ENCODE data around the gene MICB. TPM values are rescaled to one million over a fixed set of nuclear protein-coding genes. Genes with fewer than 3 reads are reported as not detected.
"Not testable (repeated sequence)": the region's sequence is repeated elsewhere in the genome, so short reads cannot be mapped to it uniquely, and the experiment has no call there.

The MICB gene
- polyA plus RNA-seq, 1 experiment = 23.4 TPM

- POLR2A ChIA-PET = interaction anchor here (0.5 to 0.6 kb wide), 2 partner anchors 79 to 380 kb away, joined by 16 to 22 read pairs; no protein-coding TSS in a partner anchor
- Histone ChIP-seq H3K36me3 (ENCODE audit: control insufficient read depth, insufficient read depth, low read length) (peaks cover 3% of the 10 kb centered on the region; the same call in 1 of the 2 replicates), H3K27me3 (ENCODE audit: control insufficient read depth, insufficient read depth, low read length) (no peaks in the 10 kb centered on the region), H3K4me3 (ENCODE audit: low read depth, low read length) (peak overlapping the region; percentile 50)
- TF ChIP-seq CTCF (IDR thresholded peaks at IDR 0.05; ENCODE audit: insufficient read depth, low read depth, low read length) = no peak
- CTCF ChIA-PET = interaction anchor here (0.5 to 17.0 kb wide), 13 partner anchors 11 to 404 kb away, joined by 3 to 433 read pairs (median 3); partner anchors contain the start of genes LST1, LTB, NCR3 and TNF
- no peak for DNase-seq (ENCODE audit: low read depth)
Measured at GRCh38 chr6:31547727-31548543, 50.0 kb downstream of the MICB start.

GRCh38 chr6:31548544-31548873, 50.6 kb downstream of the MICB start:
- peak overlapping the region; percentile 50; the same call in 1 of the 2 replicates for H3K4me3 ChIP-seq (ENCODE audit: low read depth, low read length)
- ChIA-PET POLR2A (interaction anchor here (0.5 kb wide), 1 partner anchor 380 kb away, joined by 16 read pairs; no protein-coding TSS in a partner anchor), CTCF (interaction anchor here (1.2 to 17.0 kb wide), 5 partner anchors 11 to 61 kb away, joined by 3 to 433 read pairs (median 15); partner anchors contain the start of genes LST1, LTB, NCR3 and TNF)
- no peaks in the 10 kb centered on the region for H3K27me3 ChIP-seq (ENCODE audit: control insufficient read depth, insufficient read depth, low read length)
- TF ChIP-seq CTCF (IDR thresholded peaks at IDR 0.05; ENCODE audit: insufficient read depth, low read depth, low read length) = no peak
- no peak for DNase-seq (ENCODE audit: low read depth)
- peaks cover 3% of the 10 kb centered on the region; the same call in 1 of the 2 replicates for H3K36me3 ChIP-seq (ENCODE audit: control insufficient read depth, insufficient read depth, low read length)

GRCh38 chr6:31551371-31551770, 53.4 kb downstream of the MICB start:
- H3K4me3 ChIP-seq (ENCODE audit: low read depth, low read length); H3K27me3 ChIP-seq (ENCODE audit: control insufficient read depth, insufficient read depth, low read length); POLR2A ChIA-PET; DNase-seq (ENCODE audit: low read depth); H3K36me3 ChIP-seq (ENCODE audit: control insufficient read depth, insufficient read depth, low read length): not testable (repeated sequence)
- peak; percentile 34; the same call in 1 of the 2 replicates for TF ChIP-seq CTCF (IDR thresholded peaks at IDR 0.05; ENCODE audit: insufficient read depth, low read depth, low read length)
- CTCF ChIA-PET = interaction anchor here (0.9 to 17.0 kb wide), 9 partner anchors 10 to 112 kb away, joined by 3 to 433 read pairs (median 3); partner anchors contain the start of genes LST1, LTB, NCR3 and TNF

- CTCF ChIA-PET = interaction anchor here (0.7 to 1.1 kb wide), 2 partner anchors 24 to 25 kb away, joined by 3 to 4 read pairs; no protein-coding TSS in a partner anchor
- TF ChIP-seq CTCF (IDR thresholded peaks at IDR 0.05; ENCODE audit: insufficient read depth, low read depth, low read length) = no peak
- H3K36me3 ChIP-seq (ENCODE audit: control insufficient read depth, insufficient read depth, low read length) = peaks cover 18% of the 10 kb centered on the region
- no peak for DNase-seq (ENCODE audit: low read depth)
- POLR2A ChIA-PET = no interaction called here
- H3K4me3 ChIP-seq (ENCODE audit: low read depth, low read length) = no peak overlapping the region
- no peaks in the 10 kb centered on the region for H3K27me3 ChIP-seq (ENCODE audit: control insufficient read depth, insufficient read depth, low read length)
Measured at GRCh38 chr6:31556307-31556706, 58.4 kb downstream of the MICB start.

All from BJ (cell line).